ENCODE results near the gene CPLX1.
"Not testable (repeated sequence)": the region's sequence is repeated elsewhere in the genome, so short reads cannot be mapped to it uniquely, and the experiment has no call there.

CPLX1 gene

GRCh38 chr4:772776-773175 lies 53.2 kb downstream of the CPLX1 start:
- no peak for DNase-seq

- no peak for DNase-seq
These were observed 53.8 kb downstream of the CPLX1 start for GRCh38 chr4:772118-772517.

GRCh38 chr4:771464-771863 lies 54.5 kb downstream of the CPLX1 start:
- no peak for DNase-seq

- no peak for DNase-seq
These were observed 55.9 kb downstream of the CPLX1 start for GRCh38 chr4:770022-770421.

- no peak for DNase-seq
These were observed 56.4 kb downstream of the CPLX1 start for GRCh38 chr4:769511-769910.

- DNase-seq = no peak
These were observed 56.9 kb downstream of the CPLX1 start for GRCh38 chr4:768995-769394.

- DNase-seq = no peak
These were observed 57.9 kb downstream of the CPLX1 start for GRCh38 chr4:768076-768475.

- DNase-seq = no peak
These were observed 59.2 kb downstream of the CPLX1 start for GRCh38 chr4:766559-767283.

- no peak for DNase-seq
These were observed 59.8 kb downstream of the CPLX1 start for GRCh38 chr4:766152-766515.

GRCh38 chr4:764405-765169 lies 61.3 kb downstream of the CPLX1 start:
- no peak for DNase-seq

- DNase-seq = no peak
These were observed 62.0 kb downstream of the CPLX1 start for GRCh38 chr4:763922-764321.

GRCh38 chr4:763191-763810 lies 62.6 kb downstream of the CPLX1 start:
- DNase-seq = no peak

- DNase-seq = no peak
These were observed 63.4 kb downstream of the CPLX1 start for GRCh38 chr4:762211-763190.

- no peak for DNase-seq
These were observed 64.2 kb downstream of the CPLX1 start for GRCh38 chr4:761739-762138.

GRCh38 chr4:761086-761485 lies 64.8 kb downstream of the CPLX1 start:
- no peak for DNase-seq

GRCh38 chr4:760616-761015 lies 65.3 kb downstream of the CPLX1 start:
- no peak for DNase-seq

- not testable (repeated sequence) for DNase-seq
These were observed 66.1 kb downstream of the CPLX1 start for GRCh38 chr4:759810-760209.

- DNase-seq = no peak
These were observed 68.8 kb downstream of the CPLX1 start for GRCh38 chr4:757111-757510.

GRCh38 chr4:754221-755120 lies 71.5 kb downstream of the CPLX1 start:
- no peak for DNase-seq

GRCh38 chr4:753186-753585 lies 72.7 kb downstream of the CPLX1 start:
- DNase-seq = not testable (repeated sequence)

GRCh38 chr4:752196-752861 lies 73.6 kb downstream of the CPLX1 start:
- no peak for DNase-seq
